NCI-H226 (cell line): Measurements from ENCODE around the gene CDK17.
A peak's percentile ranks its signal among the peaks of the same experiment; 100 is the strongest.
"Not testable (repeated sequence)": the region's sequence is repeated elsewhere in the genome, so short reads cannot be mapped to it uniquely, and the experiment has no call there.

ENCODE experiments used
- DNase-seq: peaks from one replicate; pipeline ENCODE4 v3.0.0-alpha.2; 2015

Gene CDK17

DNA sequence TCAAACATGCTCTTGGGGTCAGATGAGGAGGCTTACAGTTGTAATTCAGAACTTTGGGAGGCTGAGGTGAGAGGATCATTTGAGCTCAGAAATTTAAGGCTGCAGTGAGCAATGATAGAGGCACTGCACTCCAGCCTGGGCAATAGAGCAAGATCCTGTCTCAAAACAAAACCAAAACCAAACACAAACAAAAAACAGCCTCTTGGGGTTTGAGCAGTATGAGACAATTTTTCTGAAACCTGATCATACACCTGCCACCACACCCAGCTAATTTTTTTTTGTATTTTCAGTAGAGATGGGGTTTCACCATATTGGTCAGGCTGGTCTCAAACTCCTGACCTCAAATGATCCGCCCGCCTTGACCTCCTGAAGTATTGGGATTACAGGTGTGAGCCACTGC, 17.4 kb upstream of the CDK17 start:
- not testable (repeated sequence) for DNase-seq

GRCh38 chr12:96416033-96416799, 16.0 kb upstream of the CDK17 start:
- no peak for DNase-seq

DNA sequence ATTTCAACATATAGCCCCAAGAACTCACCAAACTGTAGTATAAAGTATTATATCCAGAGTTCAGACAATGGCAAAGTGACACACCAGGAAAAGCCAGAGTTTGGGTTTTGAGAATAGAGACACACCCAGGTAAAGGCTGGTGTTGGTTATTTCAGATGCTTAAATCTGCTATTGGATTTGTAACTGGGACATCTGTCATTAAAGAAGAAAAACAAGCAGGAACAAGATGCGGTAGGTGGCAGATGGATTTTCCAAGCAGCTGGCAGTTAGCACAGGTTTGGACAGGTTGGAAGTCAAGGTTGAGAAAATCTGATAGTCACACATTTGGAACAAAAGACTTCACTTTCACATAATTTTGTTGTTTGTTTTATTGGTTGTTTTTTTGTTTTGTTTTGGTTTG, 14.4 kb upstream of the CDK17 start:
- DNase-seq = no peak

DNA sequence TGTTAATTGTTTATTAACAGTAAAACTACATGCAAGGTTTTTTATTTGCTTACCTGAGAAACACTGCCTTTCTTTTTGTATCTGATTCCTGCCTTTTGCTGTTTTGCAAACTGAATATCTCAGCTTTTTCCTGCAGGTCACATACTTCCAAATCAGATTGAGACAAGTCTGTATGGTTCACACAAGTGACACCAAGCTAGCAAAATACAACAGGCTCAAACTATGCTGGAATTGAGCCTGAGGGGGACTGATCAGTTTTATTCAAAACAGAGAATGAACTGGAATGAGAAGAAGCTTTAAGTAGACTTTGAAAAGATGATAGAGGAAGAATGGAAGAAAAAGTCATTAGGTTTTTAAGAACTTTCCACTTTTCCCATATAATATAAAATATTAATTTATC, 12.2 kb upstream of the CDK17 start:
- no peak for DNase-seq

DNA sequence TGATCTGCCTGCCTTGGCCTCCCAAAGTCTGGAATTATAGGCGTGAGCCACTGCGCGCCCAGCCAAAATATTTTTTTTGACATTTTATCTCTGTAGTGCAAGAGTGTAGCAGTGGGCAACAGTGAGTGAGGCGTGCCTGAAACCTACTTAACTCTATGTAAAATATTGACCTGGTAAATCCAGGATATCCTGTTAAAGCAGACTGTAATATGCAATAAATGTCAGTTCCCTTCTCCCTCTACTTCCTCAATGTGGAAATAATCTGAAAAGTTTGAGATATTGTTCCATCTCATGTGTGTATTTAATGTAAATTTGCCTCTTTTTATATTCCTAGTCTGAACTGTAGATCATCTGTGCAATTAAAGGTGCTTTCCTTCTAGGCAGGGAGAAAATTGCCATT, 9.5 kb upstream of the CDK17 start:
- DNase-seq = no peak

DNA sequence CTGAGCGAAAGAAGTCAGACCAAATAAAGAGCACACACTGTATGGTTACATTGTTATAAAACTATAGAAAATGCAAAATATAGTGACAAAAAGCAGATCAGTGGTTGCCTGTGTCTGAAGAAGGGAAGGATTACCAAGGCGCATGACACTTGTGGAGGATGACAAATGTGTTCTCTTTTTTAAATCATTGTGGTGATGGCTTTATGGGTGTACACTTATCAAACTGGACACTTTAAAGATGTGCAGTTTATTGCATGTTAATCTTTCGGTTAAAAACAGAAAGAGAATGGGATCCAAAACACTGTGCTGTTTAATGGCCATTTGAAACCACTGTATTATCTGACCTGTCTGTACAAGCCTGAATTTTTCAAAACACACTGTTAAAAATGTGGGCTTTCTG, 8.8 kb upstream of the CDK17 start:
- DNase-seq = no peak

- not testable (repeated sequence) for DNase-seq
Observed at GRCh38 chr12:96407429-96408097, 7.3 kb upstream of the CDK17 start.

DNA sequence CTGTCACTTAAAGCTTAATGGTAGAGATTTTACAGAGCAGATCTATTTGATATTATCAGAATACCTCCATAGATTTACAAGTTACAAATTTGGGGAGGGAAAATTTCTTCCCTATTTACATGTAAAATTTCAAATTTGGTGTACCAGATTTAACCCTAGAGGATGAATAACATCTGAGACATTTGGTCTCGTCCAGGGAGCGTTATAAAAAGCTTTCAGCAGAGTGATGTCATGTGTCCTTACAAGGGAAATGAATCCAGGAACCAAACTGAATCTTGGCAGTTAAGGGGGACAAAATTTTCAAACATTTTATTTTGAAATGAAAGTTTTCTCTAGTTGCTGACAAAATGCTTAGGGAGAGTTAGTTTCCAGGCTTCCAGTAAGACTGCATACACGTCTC, 4.5 kb upstream of the CDK17 start:
- no peak for DNase-seq

DNA sequence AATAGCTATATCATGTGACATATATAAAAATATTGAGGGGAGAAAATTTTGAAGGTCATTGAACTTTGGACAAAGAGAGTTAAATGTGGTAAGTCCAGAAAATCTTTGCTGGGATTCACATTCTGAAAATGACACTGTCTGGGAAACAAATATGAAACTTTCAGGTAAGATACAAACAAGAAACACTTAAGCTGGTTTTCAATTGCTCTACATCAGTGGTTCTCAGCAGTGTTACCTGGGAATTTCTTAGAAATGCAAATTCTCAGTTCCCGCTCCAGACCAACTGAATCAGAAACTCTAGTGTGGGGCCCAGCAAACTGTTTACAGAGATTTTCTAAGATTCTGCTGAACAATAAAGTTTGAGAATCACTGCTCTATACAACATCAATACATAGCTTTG, 3.6 kb upstream of the CDK17 start:
- no peak for DNase-seq

DNA sequence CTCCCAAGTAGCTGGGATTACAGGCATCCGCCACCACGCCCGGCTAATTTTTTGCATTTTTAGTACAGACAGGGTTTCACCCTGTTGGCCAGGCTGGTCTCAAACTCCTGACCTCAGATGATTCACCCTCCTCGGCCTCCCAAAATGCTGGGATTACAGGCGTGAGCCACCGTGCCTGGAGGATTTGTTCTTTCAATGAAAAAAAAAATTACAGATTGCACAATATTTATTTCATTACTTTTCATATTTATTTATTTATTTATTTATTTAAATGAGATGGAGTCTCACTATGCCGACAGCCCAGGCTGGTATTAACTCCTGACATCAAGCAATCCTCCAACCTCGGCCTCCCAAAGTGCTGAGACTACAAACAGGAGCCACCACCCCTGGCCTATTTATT, 2.3 kb upstream of the CDK17 start:
- not testable (repeated sequence) for DNase-seq

GRCh38 chr12:96402061-96402460, 1.8 kb upstream of the CDK17 start:
- DNase-seq = no peak

DNA sequence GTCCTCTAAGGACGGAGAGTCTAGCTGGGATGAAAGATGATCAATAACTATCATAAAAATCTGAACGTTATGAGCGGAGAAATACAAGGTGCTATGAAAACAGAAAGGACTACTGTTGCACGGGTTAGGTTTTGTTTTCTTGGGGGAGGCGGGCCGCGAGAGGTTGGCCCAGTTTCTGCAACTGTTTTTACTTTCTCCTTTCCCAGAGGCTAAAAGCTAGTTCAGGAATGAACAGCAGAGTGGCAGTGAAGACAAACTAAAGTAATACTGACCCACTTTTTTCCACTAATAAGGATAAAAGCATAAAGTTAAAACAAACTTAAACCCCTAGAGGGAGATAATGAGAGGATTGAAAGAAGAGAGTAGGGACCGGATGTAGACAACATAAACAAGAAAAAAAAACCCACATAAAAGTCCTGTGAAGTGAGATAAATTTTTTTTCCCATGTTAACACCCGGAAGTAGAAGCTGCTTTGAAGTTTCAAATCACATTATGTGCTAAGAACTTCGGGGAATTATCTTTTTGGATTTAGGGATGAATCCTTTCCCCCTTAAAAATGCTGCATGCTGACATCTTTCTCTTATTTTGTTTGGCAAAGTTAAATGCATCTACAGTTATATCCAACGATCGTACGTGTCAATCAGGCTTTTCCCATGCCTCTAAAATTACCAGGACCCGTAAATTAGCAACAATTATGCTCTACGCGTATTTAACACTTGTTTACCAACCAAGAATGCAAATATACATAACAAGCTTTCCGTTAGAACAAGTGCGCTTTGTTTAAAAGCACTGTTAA, 1.0 kb upstream of the CDK17 start:
- peak; percentile 67 for DNase-seq

DNA sequence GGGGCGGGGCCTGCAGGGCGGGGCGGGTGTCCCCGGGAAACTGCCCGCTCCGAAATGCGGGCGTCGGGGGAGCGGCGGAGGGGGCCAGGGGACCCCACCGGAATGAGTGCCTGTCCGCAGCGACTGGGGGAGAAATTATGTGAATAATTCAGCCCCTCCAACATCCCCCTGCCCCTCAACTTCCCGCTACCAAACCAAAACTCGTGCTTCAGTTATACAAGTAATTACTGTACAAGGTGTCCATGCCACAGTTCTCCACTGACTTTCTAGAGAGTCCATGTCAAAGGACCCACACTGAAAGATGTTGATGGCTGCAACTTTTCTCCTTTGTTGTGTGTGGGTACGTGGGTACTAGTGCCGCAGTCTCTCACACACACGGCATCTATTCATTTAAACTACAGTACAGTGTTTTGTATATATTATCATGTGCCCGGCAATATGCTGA, 414 bp upstream of the CDK17 start:
- DNase-seq = no peak

DNA sequence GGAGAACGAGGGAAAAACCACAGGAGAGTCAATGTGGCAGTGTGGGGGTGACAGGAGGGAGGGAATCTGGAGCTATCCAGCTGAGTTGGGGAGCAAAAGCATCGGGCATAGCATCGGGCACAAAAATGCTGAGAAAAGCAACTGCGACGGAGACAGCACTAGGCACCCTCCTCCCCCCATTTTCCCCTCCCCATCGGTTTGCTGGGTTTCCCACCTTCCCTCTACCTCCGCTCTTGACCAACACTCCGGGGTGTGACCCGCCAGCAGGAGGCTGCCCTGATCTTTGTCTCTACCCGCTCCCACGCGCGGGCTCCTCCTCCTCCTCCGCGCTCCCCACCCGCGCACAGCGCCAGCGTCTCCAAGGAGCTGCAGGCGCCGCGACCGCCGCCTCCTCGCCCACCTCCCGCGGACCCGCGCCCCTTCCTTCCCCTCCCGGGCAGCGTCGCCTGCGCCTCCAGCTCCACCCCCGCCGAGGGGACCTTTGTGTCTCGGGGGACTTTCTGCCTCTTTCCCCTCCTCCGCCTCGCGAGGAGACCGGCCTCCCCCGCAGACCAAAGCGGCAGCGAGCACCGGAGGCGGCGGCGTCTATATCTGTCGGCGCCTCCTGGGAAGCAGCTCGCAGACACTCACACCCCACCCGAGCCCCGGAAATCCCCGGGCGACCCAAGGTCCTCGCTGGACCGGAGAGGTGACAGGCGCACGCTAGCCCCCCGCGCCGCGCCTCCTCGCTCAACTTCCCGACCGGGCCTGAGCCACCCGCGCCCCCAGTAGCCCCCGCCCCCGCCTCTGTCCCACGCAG, 920 bp downstream of the CDK17 start:
- peak; percentile 72 for DNase-seq

- DNase-seq = no peak
Observed at GRCh38 chr12:96398424-96399119, 1.7 kb downstream of the CDK17 start.

- no peak for DNase-seq
Observed at GRCh38 chr12:96397756-96398423, 2.3 kb downstream of the CDK17 start.

- DNase-seq = no peak
Observed at GRCh38 chr12:96396914-96397313, 3.3 kb downstream of the CDK17 start.

- DNase-seq = no peak
Observed at GRCh38 chr12:96396209-96396608, 4.0 kb downstream of the CDK17 start.

- DNase-seq = no peak
Observed at GRCh38 chr12:96395236-96395635, 5.0 kb downstream of the CDK17 start.

GRCh38 chr12:96393229-96393628, 7.0 kb downstream of the CDK17 start:
- DNase-seq = not testable (repeated sequence)

GRCh38 chr12:96392397-96392796, 7.8 kb downstream of the CDK17 start:
- no peak for DNase-seq

- DNase-seq = no peak
Observed at GRCh38 chr12:96387981-96388380, 12.3 kb downstream of the CDK17 start.
